Erythroblast (primary cell): Measurements from ENCODE around the gene CDA.

ENCODE experiments used
- GATA1 ChIP-seq: IDR thresholded peaks from 2 replicates; pipeline ENCODE4 v1.6.1; 2011; ENCODE audit warnings: low read depth, mild to moderate bottlenecking, control low read depth, low read length, moderate library complexity
- POLR2A ChIP-seq: IDR thresholded peaks from 2 replicates; pipeline ENCODE4 v1.6.1; 2011; ENCODE audit warnings: mild to moderate bottlenecking, low read length

- TF ChIP-seq POLR2A (no peak), GATA1 (no peak)
Measured at GRCh38 chr1:20575541-20576336, 13.2 kb upstream of the CDA start.
